GM06990 (cell line): ENCODE measurements around the gene TMEM234.

Experiments
- DNase-seq: peaks from one replicate; pipeline ENCODE4 v3.0.0-alpha.2; 2011; ENCODE audit not compliant: insufficient read length; ENCODE audit errors: extremely low read depth
- H3K27me3 ChIP-seq: replicated peaks from 2 replicates; pipeline ENCODE4 v1.6.0; 2011; ENCODE audit warnings: low read length; ENCODE audit not compliant: control insufficient read depth, insufficient read depth
- H3K36me3 ChIP-seq: 2 replicates; pipeline ENCODE4 v1.5.1; 2011; ENCODE audit warnings: low read length; ENCODE audit not compliant: control insufficient read depth, insufficient read depth
- H3K4me3 ChIP-seq: replicated peaks from 2 replicates; pipeline ENCODE4 v1.5.1; 2011; ENCODE audit warnings: low read depth, mild to moderate bottlenecking, control low read depth, low read length
- CTCF ChIP-seq: IDR thresholded peaks from 2 replicates; pipeline ENCODE4 v1.5.1; 2011; ENCODE audit warnings: low read length, control low read depth, mild to moderate bottlenecking, inconsistent platforms; ENCODE audit not compliant: insufficient read depth, poor library complexity, severe bottlenecking

The TMEM234 gene

DNA sequence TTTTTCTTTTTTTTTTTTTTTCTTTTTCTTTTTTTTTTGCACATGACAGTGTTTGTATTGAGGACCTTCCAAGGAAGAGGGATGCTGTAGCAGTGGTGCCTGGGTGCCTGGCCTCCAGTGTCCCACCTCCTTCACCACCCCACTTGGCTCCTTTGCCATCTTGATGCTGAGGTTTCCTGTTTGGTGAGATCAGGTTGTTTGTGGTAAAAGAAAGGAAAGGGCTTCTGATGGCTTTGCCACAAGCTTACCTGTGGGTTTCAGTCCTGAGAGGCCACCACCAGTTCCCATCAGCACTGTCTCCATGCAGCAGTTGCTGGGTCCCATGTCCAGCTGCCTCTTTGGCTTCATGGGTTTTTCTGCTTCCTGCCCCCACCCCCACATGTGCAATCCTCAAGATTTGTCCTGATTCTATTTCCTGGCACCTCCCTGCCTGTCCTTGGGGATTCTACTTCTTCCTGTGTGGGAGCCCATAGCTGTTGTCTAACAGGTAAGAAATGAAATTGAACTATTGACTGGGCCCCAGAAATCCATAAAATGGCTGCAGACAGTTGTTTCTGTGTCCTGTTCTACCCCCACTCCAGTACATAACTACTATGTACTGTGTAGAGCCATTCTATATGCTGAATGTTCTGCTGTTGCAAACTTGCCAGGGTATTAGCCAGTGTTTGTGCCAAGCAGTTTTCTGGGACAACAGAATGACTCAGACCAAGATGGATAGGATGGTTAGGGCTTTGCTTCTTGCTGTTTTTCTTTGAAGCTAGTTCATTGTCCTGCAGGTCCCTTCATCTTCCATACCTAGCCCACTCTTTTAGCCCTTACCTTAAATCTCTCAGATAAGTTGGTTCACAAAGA is 26.0 kb downstream of the TMEM234 start:
- DNase-seq = no peak
- Histone ChIP-seq H3K36me3 (peaks cover 53% of the 10 kb centered on the region), H3K4me3 (no peak overlapping the region)

DNA sequence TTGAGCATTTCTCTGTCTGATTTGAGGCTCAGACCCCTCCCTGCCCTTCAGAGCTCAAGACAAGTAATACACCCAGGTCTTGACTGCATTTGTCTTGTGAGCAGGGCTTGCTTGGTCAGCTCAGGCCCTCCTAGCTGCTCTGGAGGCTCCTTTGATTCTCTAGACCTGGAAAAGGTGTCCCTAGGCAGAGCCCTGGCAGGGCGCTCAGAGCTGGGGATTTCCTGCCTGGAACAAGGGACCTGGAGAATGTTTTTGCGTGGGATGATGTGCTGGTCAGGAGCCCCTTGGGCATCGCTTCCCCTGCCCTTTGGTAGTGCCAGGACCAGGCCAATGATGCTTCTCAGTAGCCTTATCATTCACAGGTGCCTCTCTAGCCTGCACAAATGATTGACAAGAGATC is 26.6 kb downstream of the TMEM234 start:
- no peaks in the 10 kb centered on the region for H3K27me3 ChIP-seq
- DNase-seq = no peak
- no peak for TF ChIP-seq CTCF
- H3K36me3 ChIP-seq = peaks cover 58% of the 10 kb centered on the region
- H3K4me3 ChIP-seq = no peak overlapping the region

More for the DNA sequence above, 26.0 kb downstream of the TMEM234 start:
- no peaks in the 10 kb centered on the region for H3K27me3 ChIP-seq
- no peak for TF ChIP-seq CTCF

DNA sequence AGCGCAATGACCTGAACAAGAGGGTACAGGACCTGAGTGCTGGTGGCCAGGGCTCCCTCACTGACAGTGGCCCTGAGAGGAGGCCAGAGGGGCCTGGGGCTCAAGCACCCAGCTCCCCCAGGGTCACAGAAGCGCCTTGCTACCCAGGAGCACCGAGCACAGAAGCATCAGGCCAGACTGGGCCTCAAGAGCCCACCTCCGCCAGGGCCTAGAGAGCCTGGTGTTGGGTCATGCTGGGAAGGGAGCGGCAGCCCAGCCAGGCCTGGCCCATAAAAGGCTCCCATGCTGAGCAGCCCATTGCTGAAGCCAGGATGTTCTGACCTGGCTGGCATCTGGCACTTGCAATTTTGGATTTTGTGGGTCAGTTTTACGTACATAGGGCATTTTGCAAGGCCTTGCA is 27.2 kb downstream of the TMEM234 start:
- Histone ChIP-seq H3K4me3 (no peak overlapping the region), H3K27me3 (no peaks in the 10 kb centered on the region), H3K36me3 (peaks cover 64% of the 10 kb centered on the region)
- TF ChIP-seq CTCF = no peak
- DNase-seq = no peak

DNA sequence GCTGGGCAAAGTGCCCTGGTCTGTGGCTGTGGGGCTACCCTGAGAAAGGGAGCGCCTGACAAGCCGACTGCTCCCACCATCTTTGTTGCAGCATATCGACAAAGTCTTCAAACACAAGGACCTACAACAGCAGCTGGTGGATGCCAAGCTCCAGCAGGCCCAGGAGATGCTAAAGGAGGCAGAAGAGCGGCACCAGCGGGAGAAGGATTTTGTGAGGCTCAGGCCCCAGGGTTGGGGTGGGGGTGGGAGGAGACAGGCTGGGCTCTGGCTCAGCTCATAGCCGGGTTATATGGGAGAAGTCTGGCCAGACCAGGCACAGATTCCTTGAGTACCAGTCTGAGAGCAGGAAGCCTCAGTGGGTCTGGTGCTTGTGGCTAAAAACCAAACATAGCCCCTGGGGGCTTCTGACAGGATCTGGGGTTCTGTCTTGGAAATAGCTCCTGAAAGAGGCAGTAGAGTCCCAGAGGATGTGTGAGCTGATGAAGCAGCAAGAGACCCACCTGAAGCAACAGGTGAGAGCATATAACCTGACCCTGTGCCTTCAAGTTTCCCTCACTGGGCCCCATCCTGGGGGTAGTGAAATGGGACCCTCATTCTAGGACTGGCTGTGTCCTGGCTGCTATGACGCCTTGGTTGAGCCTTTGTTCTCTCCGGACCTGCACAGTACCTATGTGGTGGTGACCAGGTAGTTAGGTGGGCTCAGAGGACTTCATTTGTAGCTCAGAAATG is 29.8 kb downstream of the TMEM234 start:
- TF ChIP-seq CTCF = no peak
- DNase-seq = no peak
- Histone ChIP-seq H3K27me3 (no peaks in the 10 kb centered on the region), H3K36me3 (peaks cover 79% of the 10 kb centered on the region), H3K4me3 (no peak overlapping the region)

GRCh38 chr1:32187850-32188249 is 34.3 kb downstream of the TMEM234 start:
- peaks cover 51% of the 10 kb centered on the region for H3K36me3 ChIP-seq
- H3K27me3 ChIP-seq = no peaks in the 10 kb centered on the region
- no peak overlapping the region for H3K4me3 ChIP-seq
- no peak for DNase-seq
- TF ChIP-seq CTCF = no peak
